ENCODE measurements around the gene SARDH. TPM values are rescaled to one million over a fixed set of nuclear protein-coding genes. Genes with fewer than 3 reads are reported as not detected.

The SARDH gene
- total RNA-seq, 4 donors from 2014 or later, result 2.9 to 16.4 (median 5.9) TPM

DNA sequence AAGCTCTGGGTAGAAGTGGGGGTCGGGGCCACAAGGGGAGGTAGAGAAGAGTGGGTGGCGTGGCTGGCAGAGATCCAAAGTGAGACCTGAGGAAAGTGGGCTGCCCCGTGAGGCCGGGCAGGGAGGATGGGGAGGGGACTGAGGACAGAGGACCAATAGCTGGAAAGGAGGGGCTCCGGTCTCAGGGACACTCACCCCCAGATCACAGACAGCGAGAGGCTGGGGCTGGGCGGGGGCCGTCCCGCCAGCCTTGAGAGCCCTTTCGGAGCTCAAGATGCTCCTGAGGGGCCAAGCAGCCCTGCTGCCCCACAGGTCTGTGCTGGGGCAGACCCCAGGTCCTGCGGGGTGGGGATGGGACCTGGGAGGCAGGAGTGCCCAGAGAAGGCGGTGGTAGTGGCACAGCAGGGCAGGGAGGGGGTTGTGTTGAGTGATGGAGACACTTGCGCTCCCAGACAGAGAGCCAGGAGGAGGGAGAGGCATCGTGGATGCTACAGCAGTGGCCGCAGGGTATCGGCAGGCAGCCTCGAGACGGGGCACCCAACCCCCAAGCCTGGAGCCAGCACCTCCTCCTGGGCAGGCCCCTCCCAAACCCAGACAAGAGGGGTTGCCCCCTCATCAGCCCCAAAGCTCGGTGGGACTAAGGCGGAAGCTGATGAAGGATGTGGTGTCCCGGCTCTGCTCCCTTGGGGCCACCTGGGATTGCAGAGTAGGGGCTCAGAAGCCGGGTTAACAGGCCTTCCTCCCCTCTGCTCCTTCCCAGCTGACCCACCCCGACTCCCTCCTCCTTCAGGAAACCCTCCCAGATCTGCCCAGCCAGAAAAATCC, 3.4 kb downstream of the SARDH start:
- no peak for DNase-seq (ENCODE audit: low spot score in 2 of 2)

DNA sequence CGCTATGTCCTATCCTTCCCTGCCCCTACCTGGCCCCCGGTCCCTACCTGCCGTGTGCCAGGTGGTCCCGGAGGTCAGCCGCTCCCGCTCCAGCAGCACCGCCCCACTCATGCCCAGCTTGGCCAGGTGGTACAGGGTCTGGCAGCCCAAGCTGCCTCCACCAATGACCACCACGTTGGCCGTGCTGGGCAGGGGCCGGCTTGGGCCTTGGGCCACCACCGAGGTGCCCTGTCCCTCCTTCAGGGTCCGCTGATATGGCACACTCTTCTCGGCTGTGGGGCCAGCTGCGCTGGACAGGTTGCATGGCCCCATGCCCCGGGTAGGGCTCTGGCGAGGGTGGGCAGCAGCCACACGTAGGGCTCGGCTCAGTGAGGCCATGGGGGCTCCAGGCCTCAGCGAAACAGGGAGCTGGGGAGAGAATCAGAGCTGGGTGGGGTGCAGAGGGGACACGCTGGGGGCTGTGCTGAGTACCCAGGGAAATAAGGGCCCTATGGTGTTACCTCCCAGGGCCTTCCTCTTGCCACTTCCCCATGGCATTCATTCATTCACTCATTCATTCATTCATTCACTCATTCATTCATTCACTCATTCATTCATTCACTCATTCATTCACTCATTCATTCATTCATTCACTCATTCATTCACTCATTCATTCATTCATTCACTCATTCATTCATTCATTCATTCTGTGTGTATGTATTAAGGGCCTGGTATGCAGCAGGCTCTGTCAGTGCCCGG, 4.2 kb downstream of the SARDH start:
- 79 to 85% methylated on average over 11 to 17 of the region's 21 CpGs for WGBS, 2 donors
- H3K27ac ChIP-seq, result no peak overlapping the region
- H3K36me3 ChIP-seq, result peaks cover 0 to 6% (median 0%) of the 10 kb centered on the region in 3 donors
- peaks cover 0 to 20% (median 5%) of the 10 kb centered on the region in 4 donors for H3K4me1 ChIP-seq
- no peaks in the 10 kb centered on the region for H3K27me3 ChIP-seq
- H3K9me3 ChIP-seq, result no peaks in the 10 kb centered on the region
- no peak for DNase-seq (ENCODE audit: low spot score in 2 of 2)
- H3K4me3 ChIP-seq, result no peak overlapping the region
- TF ChIP-seq EP300 (IDR thresholded peaks at IDR 0.05) (no peak), POLR2A (IDR thresholded peaks at IDR 0.05) (no peak)
- TF ChIP-seq, protein P1, sequence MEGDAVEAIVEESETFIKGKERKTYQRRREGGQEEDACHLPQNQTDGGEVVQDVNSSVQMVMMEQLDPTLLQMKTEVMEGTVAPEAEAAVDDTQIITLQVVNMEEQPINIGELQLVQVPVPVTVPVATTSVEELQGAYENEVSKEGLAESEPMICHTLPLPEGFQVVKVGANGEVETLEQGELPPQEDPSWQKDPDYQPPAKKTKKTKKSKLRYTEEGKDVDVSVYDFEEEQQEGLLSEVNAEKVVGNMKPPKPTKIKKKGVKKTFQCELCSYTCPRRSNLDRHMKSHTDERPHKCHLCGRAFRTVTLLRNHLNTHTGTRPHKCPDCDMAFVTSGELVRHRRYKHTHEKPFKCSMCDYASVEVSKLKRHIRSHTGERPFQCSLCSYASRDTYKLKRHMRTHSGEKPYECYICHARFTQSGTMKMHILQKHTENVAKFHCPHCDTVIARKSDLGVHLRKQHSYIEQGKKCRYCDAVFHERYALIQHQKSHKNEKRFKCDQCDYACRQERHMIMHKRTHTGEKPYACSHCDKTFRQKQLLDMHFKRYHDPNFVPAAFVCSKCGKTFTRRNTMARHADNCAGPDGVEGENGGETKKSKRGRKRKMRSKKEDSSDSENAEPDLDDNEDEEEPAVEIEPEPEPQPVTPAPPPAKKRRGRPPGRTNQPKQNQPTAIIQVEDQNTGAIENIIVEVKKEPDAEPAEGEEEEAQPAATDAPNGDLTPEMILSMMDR (IDR thresholded peaks at IDR 0.05), result no peak

More for the DNA sequence above, 3.4 kb downstream of the SARDH start:
- 70 to 75% methylated on average over 21 to 22 of the region's 23 CpGs for WGBS, 2 donors
- H3K27ac ChIP-seq, result no peak overlapping the region
- peaks cover 0 to 20% (median 5%) of the 10 kb centered on the region in 4 donors for H3K4me1 ChIP-seq
- no peaks in the 10 kb centered on the region for H3K27me3 ChIP-seq
- no peak overlapping the region for H3K4me3 ChIP-seq
- no peaks in the 10 kb centered on the region for H3K9me3 ChIP-seq
- TF ChIP-seq POLR2A (IDR thresholded peaks at IDR 0.05) (no peak), EP300 (IDR thresholded peaks at IDR 0.05) (no peak)
- TF ChIP-seq, protein P1 (IDR thresholded peaks at IDR 0.05), result no peak
- peaks cover 0 to 6% (median 0%) of the 10 kb centered on the region in 3 donors for H3K36me3 ChIP-seq

DNA sequence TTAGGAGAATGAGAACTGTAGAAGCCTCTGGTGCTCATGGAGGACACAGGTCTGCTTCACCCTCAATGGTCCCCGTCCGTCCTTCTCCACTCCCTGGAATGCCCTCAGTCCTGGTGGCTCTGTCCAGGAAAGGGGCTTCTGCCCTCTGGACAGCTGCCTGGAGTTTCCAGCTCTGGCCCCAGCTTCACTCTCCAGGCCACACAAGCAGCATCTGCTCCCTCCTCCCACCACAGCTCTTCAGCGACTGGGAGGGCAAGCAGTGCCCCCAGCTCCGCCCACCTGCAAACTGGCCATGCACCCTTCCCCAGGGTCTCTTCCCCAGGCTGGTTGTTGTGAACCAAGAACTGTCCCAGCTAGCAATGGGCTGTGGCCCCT, 4.7 kb downstream of the SARDH start:
- Histone ChIP-seq H3K27ac (no peak overlapping the region), H3K4me3 (no peak overlapping the region), H3K9me3 (no peaks in the 10 kb centered on the region), H3K36me3 (peaks cover 0 to 6% (median 0%) of the 10 kb centered on the region in 3 donors), H3K4me1 (peaks cover 0 to 15% (median 3%) of the 10 kb centered on the region in 4 donors), H3K27me3 (no peaks in the 10 kb centered on the region)
- DNase-seq (ENCODE audit: low spot score in 2 of 2), result no peak
- TF ChIP-seq POLR2A (IDR thresholded peaks at IDR 0.05), result no peak
- TF ChIP-seq, protein P1 (IDR thresholded peaks at IDR 0.05), result no peak
- no peak for TF ChIP-seq EP300 (IDR thresholded peaks at IDR 0.05)
- WGBS, 2 donors, result 75 to 80% methylated on average over 4 of the region's 4 CpGs

DNA sequence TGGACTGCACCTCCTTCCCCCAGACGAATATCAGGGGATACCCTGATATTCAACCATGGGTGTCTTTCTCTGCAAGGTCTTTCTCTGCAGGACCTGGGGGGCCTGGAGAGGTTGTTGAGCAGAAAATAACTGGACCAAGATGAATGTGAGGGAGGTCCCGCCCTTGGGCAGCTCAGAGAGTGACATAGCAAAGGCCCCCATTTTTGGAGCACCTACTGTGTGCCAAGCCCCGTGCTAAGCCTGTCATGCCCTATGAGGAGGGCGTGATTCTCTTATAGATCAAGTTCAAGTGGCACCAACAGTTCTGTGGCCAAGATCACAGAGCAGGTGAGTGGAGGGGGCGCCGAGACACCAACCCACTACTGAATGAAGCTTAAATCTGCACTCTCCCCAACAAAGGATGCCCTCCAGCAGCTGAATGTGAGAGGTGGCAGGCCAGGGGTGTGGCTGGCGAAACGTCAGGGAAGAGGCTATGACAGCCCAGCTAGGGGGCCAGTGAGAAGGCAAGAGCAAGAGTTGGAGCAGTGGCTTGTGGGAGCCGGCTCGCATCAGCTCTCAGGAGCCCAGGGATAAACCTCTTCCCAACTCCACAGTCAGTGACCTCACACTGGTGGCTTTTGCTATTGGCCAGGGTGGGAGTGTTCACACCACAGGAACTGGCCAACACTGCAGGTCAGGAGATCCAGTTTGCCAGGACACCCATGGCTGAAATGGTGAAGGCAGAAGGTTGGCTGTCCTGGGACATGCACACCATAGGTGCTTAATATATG, 5.3 kb downstream of the SARDH start:
- Histone ChIP-seq H3K4me3 (no peak overlapping the region), H3K36me3 (peaks cover 0 to 10% (median 0%) of the 10 kb centered on the region in 3 donors), H3K27ac (no peak overlapping the region), H3K9me3 (no peaks in the 10 kb centered on the region), H3K27me3 (no peaks in the 10 kb centered on the region), H3K4me1 (peaks cover 0 to 10% (median 2%) of the 10 kb centered on the region in 4 donors)
- WGBS, 2 donors, result 72 to 82% methylated on average over 9 to 10 of the region's 10 CpGs
- TF ChIP-seq EP300 (IDR thresholded peaks at IDR 0.05) (no peak), POLR2A (IDR thresholded peaks at IDR 0.05) (no peak)
- TF ChIP-seq, protein P1 (IDR thresholded peaks at IDR 0.05), result no peak
- no peak for DNase-seq (ENCODE audit: low spot score in 2 of 2)

Data from tibial nerve (tissue), 4 donors.